NCI-H1092 treated with DMSO at 0.1 percent for 48 hours (cell line): ENCODE data around the gene CERS6.
"Not testable (repeated sequence)": the region's sequence is repeated elsewhere in the genome, so short reads cannot be mapped to it uniquely, and the experiment has no call there.

ENCODE experiments used
- DNase-seq: peaks from one replicate; lab custom pipeline; 2025; lab: John Stamatoyannopoulos, UW

Gene CERS6

DNA sequence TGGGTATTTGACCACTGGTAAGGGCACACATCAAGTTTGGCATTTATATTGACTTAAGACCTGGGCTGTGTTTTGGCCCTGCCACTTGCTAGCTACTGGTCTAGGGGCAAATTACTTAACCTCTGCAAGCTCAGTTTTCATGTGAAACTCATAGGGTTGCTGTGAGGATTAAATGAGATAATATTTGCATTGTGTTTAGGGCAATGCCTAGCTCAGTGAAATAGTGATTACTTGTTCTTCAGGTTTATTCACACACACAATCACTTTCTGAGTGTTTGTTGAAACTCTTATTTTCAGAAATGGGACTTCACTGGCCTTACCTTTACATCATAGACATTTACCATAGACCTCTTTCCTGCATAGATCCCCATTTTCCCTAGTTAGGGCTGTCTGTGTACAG lies 12.3 kb downstream of the CERS6 start:
- DNase-seq, result no peak

DNA sequence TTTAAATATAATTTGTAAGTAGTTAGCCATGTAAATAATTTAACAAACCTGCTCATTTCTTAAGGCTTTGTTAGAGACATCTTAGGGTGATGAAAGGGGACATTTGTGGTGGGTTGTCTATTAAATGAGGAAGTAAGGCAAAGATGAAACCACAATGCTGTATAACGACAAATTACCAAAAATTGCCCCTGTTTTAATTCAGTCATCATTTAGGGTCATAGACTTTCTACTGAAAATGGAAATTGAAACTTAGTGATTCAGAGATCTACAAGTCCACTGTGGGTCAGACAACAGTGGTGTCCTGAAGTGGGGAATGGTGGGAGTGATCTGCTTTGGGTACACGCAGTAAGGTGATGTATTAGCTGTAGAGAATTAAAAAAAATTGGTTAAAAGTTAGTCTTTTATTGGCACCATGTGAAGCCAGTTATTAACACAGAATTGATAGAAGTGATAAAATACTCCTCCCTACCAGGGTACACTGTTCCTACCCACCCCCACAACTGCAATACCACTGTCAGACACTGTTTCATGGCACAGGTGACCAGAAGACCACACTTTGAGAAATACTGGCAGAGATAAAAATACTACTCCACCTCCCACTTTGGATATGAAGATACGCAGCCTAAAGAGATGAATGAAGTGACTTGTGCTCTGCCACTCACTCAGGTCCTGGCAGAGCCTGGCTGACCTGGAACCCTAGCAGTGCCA lies 13.4 kb downstream of the CERS6 start:
- DNase-seq, result no peak

DNA sequence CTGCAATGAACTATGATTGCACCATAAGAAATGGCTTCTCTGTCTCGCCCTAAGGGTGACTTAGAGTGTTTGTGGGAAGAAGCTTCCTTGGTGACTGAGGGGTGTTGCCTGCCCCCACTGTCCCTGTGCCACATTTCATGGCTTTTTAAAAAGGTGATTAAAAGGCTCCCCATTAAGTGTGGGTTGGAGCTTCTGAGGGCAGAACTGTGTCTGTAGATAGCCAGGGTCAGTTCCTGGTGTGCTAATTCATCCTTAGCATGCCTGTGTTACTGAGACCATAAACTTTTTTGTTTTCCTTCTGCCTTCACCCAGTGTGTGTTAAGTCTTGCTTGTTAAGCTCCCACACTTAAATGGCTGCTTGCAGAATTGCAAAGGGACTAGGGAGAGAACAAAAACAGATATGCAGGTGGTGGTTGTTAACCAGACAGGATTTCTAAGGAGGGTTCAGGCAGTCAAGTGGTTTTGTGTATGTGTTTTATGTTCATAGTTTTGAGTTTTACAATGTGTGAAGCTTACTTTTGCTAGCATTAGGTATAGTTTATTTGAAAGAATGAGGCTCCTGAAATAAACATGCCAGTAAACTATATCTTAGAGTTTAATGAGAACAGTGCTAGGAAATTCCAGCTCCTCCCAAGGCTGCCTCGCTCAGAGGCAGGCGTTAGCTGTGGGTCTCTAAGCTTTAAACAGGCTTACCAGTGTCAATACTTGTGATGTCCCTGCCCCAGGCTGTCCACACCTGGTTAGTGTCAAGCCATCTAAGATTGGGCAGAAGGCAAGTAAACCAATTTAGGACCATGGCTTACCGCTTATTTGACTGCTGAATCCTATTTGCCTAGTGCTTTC lies 14.5 kb downstream of the CERS6 start:
- no peak for DNase-seq

DNA sequence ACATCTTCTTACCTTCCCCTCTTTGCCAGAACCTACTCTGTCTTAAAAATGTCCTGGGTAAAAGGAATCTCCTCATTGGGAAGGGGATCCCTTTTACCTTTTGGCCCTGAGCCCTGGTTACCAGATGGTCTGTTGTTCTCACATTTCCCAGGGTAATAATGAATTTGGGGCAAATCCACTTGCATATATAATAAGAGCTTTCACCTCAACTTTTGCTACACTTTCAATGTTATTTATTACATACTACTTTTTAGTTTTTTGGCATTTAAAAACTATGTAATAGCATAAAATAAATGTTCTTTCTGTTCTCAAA lies 15.0 kb downstream of the CERS6 start:
- peak; percentile 3 for DNase-seq

DNA sequence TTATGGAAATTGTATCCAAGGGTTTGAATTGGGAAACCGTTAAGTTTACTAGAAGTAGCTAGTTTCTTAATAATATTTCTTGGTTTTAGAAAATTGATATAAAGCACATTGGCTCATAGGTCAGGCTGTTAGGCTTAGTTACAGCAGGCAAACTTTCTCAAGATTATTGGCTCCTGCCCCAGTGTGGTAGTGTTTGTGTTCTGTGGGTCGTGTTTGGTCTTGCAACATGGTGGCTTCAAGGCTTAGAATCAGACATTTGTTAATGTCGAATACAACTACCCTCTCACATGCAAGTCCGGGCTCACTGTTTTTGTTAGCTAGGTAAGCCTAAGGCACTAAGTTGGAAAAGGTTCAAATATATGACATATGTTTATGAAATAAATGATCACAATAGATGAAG lies 19.6 kb downstream of the CERS6 start:
- no peak for DNase-seq

DNA sequence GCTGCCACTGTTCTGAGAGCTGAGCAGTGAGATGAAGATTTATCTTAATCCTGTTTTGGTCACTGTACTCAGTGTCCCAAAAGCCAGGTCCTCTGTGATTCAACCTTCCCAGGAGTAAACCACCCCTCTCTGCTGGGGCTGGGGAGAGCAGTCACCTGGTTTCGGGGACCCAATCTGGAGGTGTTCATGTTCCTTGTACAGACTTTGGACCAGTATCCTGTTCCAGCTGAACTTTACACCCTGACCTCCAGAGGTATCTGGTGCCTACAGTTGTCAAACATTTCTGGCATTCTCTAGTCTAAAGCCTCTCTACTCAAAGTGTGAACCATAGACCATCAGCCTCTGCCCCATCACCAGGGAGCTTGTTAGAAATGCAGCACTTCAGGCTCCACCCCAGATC lies 22.1 kb downstream of the CERS6 start:
- no peak for DNase-seq

DNA sequence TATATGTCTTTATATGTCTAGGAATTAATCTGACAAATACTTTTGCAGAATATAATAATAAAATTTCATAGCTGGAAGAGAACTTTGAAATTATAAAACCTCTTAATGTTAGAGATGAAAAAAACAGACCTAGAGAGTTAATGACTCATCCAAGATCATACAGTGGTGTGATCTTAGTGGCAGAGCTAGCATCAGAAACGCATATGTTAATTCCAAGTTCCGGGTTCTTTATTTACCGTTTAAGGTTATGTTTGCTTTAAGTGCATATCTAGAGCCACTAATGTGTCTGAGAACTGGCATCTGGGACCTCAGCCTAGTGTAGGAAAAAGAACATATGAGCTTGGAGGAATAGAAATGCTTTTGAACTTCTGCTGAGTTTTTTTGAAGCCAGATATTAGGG lies 24.3 kb downstream of the CERS6 start:
- DNase-seq, result no peak

DNA sequence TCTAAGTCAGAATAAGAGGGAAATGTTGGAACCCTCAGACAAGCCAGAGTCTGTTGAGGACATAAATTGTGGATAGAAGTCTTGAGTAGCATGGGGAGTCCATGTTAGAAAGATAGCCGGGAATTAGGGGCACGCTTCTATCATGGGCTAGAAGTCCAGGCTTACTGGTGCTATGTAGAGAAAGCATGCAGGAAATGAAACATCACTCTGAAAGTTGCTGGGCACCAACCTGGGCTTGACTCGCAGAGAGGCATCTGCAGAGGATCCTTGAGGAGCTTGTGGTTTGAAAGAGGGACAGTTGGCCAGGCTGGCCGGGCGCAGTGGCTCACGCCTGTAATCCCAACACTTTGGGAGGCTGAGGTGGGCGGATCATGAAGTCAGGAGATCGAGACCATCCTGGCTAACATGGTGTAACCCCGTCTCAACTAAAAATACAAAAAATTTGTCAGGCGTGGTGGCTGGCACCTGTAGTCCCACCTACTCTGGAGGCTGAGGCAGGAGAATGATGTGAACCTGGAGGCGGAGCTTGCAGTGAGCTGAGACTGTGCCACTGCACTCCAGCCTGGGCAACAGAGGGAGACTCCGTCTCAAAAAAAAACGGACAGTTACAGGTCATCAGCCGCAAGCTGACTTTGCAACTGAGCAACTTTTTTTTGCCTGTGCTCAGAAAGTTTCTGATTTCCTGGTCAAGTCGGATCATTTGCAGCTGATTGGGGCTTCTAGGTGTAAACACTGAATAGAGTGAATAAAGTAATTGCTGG lies 24.9 kb downstream of the CERS6 start:
- DNase-seq, result no peak

DNA sequence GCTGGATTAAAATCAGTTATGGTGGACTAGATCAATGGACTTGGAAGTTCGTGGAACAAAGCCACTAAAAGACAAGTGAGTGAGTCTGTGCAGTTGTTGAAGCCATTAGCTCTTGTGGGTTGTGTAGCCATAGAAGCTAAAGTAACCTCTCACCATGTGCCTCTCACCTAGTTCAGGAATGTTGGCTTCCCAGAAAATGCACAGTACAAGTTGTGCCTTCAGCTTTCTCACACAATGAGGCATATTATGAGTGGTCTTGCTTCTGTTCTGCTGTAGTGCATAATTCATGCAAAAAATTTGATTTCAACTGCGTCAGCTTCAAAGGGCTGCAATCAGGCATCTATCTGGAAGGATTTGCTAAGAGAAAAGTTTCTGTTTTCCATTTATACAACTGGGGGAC lies 26.2 kb downstream of the CERS6 start:
- DNase-seq, result no peak

DNA sequence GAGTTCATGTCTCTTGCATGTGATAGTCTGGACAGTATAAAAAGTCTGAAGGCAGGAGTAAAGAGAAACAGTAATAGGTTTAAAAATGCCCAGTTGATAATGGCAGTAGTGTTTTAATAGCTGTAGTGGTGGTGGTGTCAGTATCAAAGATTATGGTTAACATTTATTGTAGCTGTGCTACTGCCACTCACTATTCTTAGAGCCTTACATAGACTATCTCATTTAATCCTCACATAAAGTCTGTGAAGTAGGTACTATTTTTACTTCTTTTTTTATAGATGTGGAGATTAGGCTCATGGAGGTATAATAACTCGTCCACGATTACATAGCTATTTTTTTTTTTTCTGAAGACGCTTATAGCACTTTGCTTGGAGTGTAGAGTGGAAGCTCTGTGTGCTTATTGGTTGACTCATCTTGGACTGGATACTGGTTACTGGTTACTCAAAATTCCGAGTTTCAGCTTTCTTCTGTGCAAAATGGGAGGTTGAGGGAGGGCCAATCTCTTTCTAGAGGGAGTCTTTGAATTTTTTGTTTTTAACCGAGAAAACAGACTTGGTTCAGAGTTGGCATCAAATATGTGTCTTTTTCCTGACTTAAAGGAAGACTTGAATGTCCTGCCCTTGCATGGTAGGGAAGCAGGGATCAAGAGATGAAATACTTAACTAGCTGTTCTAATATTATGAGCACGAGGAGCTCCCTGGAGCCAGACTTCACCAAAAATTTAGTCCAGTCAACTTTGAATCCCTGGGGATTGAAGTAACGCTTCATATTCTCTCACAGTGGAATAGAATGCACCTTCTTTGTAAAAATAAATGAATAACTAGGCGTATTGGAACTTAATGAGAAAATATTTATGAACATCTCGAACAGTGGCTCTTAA lies 27.1 kb downstream of the CERS6 start:
- DNase-seq, result no peak

DNA sequence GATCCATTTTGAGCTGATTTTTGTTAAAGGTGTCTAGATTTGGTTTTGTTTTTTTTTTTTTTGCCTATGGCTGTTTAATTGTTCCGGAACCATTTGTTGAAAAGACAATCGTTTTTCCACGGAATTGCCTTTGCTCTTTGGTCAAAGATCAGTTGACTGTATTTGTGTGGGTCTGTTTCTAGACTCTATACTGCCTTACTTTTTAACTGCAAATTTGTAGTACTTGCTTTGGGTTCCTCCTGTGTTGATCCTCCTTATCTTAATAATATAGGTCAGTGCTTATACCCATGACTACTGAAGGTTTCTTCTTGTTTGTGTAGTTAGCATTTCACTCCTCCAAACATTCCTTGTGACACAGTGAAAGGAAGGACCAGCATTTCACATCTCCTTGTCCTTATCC lies 30.4 kb downstream of the CERS6 start:
- DNase-seq, result no peak

DNA sequence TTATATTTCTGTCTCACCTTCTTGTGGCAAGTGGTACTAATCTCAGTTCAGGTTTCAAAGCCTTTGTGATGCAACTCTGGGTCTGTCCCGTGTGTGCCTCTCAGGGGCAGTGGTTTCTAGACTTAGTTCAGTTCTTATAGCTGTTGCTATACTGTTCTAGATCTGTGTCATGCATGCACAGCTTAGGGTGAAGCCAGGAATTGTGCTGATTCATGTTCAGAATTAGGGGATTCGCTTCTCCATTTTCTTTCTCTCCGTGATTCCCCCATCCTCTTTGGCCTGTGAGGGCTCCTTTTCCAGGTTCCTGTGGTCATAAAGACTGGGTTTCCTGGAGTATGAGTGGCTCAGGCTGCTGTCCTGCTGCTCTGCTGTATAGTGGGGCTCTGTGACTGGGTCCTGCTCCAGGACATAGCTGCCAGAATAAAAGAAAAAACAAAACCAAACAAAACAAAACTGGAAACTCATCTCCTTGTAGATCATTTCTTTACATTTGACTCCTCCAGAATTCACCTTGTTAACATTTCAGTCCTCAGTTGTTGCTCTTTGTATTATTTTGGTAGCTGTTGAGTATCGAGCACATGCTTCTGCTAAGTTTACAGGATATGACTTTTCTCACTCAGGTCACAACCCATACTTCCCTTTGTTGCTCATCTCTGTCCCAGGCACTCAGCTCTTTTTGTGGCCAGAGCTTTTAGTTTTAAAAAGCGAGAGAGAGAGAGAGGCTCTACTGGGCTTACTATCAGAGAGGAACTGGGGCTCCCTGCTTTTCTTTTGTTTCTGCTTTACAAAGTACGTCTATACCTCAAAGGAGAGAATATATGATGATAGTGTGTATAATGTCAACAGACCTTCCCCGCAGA lies 34.2 kb downstream of the CERS6 start:
- DNase-seq, result no peak

DNA sequence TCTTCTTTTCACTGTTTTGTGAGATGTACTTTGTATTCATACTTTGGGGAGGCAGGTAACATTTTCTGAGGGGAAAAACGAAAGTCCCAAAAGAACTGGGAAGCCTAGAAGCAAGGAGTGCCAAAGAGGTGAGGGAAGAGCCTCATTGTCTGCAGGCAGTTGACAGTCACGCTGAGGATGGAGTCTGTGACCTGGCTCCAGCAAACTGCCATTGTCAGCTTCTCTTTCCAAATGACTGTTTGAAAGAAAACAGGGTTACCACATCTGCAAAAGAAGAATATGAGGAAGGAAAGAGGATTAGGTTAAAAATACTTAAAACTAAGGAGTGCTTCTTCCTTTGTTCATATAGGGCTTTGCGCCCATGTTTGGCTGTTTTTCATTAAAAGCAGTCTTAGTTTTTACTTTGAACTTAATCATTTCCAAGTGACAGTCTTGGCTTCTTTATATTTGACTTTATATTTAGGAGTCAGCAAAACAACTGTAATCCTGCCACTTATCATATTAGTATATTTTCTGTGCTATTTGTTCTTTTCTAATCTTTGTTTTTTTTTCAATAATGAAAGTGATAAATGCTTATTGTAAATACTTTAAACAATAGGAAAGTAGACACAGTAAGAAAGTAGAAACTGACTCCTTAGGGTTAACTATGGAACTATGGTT lies 35.0 kb downstream of the CERS6 start:
- no peak for DNase-seq

DNA sequence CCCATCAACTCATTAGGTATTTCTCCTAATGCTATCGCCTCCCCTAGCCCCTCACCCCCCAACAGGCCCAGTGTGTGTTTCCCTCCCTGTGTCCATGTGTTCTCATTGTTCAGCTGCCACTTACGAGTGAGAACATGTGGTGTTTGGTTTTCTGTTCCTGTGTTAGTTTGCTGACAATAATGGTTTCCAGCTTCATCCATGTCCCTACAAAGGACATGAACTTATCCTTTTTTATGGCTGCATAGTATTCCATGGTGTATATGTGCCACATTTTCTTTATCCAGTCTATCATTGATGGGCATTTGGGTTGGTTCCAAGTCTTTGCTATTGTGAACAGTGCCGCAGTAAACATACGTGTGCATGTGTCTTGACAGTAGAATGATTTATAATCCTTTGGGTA lies 35.7 kb downstream of the CERS6 start:
- not testable (repeated sequence) for DNase-seq

DNA sequence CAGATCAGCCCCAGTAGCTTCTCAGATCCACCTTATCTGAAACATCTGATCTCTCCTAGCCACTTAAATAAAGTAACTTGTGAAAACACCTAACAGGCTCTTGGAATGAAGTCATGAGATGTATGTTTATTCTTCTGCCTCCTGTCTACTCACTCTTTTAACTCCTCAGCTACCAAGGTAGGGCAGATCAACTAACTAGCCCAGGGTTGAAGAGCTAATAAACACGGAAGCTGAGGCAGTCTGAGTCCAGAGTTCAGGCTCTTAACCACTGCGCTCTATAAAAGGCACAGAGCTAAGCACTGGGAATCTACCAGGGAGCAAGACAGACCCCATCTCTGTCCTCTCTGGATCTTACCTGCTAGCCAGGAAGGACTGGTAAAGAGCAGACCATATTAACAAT lies 37.1 kb downstream of the CERS6 start:
- DNase-seq, result not testable (repeated sequence)

DNA sequence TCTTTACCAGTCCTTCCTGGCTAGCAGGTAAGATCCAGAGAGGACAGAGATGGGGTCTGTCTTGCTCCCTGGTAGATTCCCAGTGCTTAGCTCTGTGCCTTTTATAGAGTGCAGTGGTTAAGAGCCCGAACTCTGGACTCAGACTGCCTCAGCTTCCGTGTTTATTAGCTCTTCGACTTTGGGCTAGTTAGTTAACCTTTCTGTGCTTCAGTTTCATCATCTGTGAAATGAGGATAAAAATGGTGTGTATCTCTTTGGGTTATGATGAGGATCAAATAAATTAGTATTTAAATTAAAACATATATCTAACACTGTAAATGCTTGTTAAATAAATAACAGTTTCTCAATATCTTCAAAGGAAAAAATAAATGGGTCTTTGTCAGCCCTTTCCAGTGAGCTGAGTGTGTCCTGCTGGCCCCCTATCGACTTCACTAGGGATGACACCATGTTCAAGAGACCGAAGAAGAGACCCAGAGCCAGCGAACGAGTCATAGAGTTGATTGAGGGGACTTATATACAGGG lies 38.2 kb downstream of the CERS6 start:
- no peak for DNase-seq

DNA sequence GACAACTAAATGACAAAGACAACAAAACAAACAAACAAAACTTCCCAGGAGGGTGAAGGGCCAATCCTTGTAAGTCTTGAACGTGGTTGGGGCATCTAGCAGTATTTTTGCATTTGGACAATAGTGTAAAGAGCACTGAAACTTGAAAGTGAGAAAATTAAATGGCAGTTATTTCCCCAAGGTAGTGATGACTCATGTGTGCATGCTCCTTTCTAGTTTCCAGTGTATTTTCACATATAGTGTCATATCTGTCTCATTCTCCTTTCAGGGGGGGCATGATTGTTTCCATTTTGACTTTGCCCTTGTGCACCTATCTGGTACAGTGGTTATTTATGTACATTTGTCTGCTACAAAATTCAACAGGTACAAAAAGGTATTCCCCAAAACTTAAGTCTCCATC lies 39.5 kb downstream of the CERS6 start:
- no peak for DNase-seq

DNA sequence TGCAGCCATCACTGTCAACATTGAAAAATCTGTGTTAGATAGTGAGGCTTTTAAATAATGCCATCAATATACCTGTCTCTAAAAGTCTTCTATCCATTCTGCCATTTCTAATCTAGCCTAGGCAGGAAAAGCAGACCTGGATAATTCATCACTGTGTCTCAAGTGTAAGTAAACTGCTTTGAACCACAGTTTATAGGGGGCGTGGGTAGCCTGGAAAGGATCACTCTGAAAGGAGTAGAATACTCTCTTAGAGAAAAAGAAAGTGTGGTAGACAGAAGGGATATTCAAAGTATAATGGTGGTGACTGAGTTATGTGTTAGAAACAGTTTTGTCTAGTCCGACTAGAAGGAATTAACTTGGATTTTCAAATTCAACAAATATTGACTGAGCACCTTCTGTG lies 40.8 kb downstream of the CERS6 start:
- DNase-seq, result no peak

DNA sequence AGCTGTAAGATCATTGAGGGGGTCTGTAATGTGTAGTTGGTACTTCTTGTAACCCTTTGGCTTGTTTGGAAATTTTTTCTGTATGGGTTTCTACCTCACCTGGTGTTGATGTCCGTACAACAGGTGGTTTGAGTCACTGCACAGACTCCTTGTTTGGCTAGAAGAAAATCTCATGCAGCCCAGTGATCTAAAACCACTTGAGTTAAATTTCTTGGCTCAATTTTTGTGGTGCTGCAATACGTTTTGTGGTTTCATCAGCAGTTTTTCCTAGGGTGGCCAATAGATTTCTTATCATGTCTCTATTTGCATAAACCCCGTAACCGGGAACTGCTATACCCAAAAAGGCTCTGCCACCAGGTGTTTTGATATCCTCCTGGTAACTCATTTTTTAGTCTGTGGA lies 43.4 kb downstream of the CERS6 start:
- DNase-seq, result no peak

DNA sequence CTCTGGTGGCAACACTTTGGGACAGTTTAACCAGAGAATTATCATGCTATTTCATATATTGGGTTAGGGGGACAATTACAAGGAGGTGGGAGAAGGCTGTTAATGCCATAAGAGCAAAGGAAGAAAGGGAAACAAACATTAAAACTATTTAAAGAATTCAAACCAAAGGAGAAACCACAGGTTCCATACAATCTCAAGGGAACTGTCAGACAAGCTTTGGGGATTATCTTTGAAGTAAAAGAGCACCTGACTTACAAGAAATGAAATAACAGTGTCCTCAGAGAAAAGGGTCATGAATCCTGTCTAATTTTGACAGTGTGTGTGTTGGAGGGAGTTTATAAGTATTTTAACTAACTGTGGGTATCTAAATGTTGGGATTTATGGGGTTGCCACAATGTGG lies 44.4 kb downstream of the CERS6 start:
- no peak for DNase-seq
